IMR-90 (cell line): Measurements from ENCODE around the gene FABP7. TPM values are rescaled to one million over a fixed set of nuclear protein-coding genes. Genes with fewer than 3 reads are reported as not detected.

Source experiments
- ATAC-seq: fragments of 200-7000 bp; cut with Tn5 transposase; 2 replicates; pipeline ENCODE4 v1.9.1; 2020; ENCODE audit warnings: low read depth, mild to moderate bottlenecking, moderate library complexity
- BruUV-seq: library from RNA; stranded (reverse); fragments of 400-500 nt; replicated peaks from 2 replicates; lab custom pipeline; 2021; lab: Mats Ljungman, UMichigan
- CTCF ChIA-PET: fragments of 300-600 bp; formaldehyde crosslinking; extraction: SDS; loops from one replicate; lab custom pipeline; 2021; ENCODE audit warnings: antibody characterized with exemption; lab: Yijun Ruan, JAX
- POLR2A ChIA-PET: fragments of 300-600 bp; sonication (Branson Sonifier 250); formaldehyde crosslinking; loops from one replicate; lab custom pipeline; 2022; ENCODE audit warnings: antibody characterized with exemption; ENCODE audit not compliant: unreplicated experiment; lab: Charles Lee
- DNase-seq: peaks from one replicate; pipeline ENCODE4 v3.0.0; 2013
- H2AFZ ChIP-seq: replicated peaks from 2 replicates; pipeline ENCODE3; 2013; ENCODE audit warnings: low read length, mild to moderate bottlenecking; ENCODE audit not compliant: poor library complexity
- H2AK5ac ChIP-seq: 2 replicates; pipeline ENCODE4 v1.6.1; 2013; ENCODE audit warnings: low read depth, low read length, inconsistent platforms
- H2AK9ac ChIP-seq: replicated peaks from 2 replicates; pipeline ENCODE3; 2013; ENCODE audit warnings: mild to moderate bottlenecking, low read depth, low read length, moderate library complexity; ENCODE audit not compliant: poor library complexity
- H2BK120ac ChIP-seq: 2 replicates; pipeline ENCODE4 v1.6.1; 2013; ENCODE audit warnings: low read depth, low read length, inconsistent platforms
- H2BK15ac ChIP-seq: 3 replicates; pipeline ENCODE4 v1.6.1; 2013; ENCODE audit warnings: low read depth, low read length, inconsistent platforms
- H2BK20ac ChIP-seq: 2 replicates; pipeline ENCODE4 v1.6.1; 2013; ENCODE audit warnings: low read depth, mild to moderate bottlenecking, inconsistent platforms, low read length, moderate library complexity
- H2BK5ac ChIP-seq: 2 replicates; pipeline ENCODE4 v1.6.1; 2013; ENCODE audit warnings: mild to moderate bottlenecking, low read depth, low read length, inconsistent platforms; ENCODE audit not compliant: poor library complexity, severe bottlenecking
- H3K14ac ChIP-seq: replicated peaks from 2 replicates; pipeline ENCODE4 v1.6.1; 2013; ENCODE audit warnings: low read depth, low read length, inconsistent platforms
- H3K18ac ChIP-seq: 2 replicates; pipeline ENCODE4 v1.6.1; 2013; ENCODE audit warnings: low read depth, low read length, control low read depth
- H3K23ac ChIP-seq: 2 replicates; pipeline ENCODE4 v1.6.1; 2013; ENCODE audit warnings: low read depth, low read length, inconsistent platforms
- H3K27ac ChIP-seq: 2 replicates; pipeline ENCODE4 v1.5.1; 2013; ENCODE audit warnings: mild to moderate bottlenecking, control low read depth, low read length; ENCODE audit not compliant: insufficient read depth
- H3K27me3 ChIP-seq: 2 replicates; pipeline ENCODE4 v1.6.1; 2013; ENCODE audit warnings: low read length; ENCODE audit not compliant: control insufficient read depth, insufficient read depth
- H3K36me3 ChIP-seq: 2 replicates; pipeline ENCODE4 v1.6.1; 2013; ENCODE audit warnings: low read length, mixed read lengths; ENCODE audit not compliant: control insufficient read depth, insufficient read depth
- H3K4ac ChIP-seq: 2 replicates; pipeline ENCODE4 v1.6.1; 2013; ENCODE audit warnings: low read depth, low read length, inconsistent platforms
- H3K4me1 ChIP-seq: 2 replicates; pipeline ENCODE4 v1.6.1; 2013; ENCODE audit warnings: low read length, mixed read lengths; ENCODE audit not compliant: control insufficient read depth, insufficient read depth
- H3K4me2 ChIP-seq: 2 replicates; pipeline ENCODE4 v1.6.1; 2013; ENCODE audit warnings: low read depth, mild to moderate bottlenecking, control low read depth, low read length, moderate library complexity
- H3K4me3 ChIP-seq: 2 replicates; pipeline ENCODE4 v1.5.1; 2013; ENCODE audit warnings: low read depth, mild to moderate bottlenecking, control low read depth, low read length, moderate library complexity; ENCODE audit not compliant: insufficient read depth
- H3K56ac ChIP-seq: 2 replicates; pipeline ENCODE4 v1.6.1; 2013; ENCODE audit warnings: low read length, inconsistent platforms; ENCODE audit not compliant: insufficient read depth; ENCODE audit errors: extremely low read depth
- H3K79me1 ChIP-seq, 2 experiments: 2 replicates each; pipeline ENCODE4 v1.6.1; 2013; ENCODE audit warnings: low read length in 2 of 2, inconsistent platforms in 1 of 2, low read depth in 1 of 2
- H3K9ac ChIP-seq: 2 replicates; pipeline ENCODE4 v1.6.1; 2013; ENCODE audit warnings: low read depth, low read length, control low read depth
- H3K9me1 ChIP-seq: 2 replicates; pipeline ENCODE4 v1.6.1; 2013; ENCODE audit warnings: low read length, inconsistent platforms; ENCODE audit not compliant: insufficient read depth
- H3K9me3 ChIP-seq: 2 replicates; pipeline ENCODE4 v1.6.1; 2013; ENCODE audit warnings: low read length; ENCODE audit not compliant: control insufficient read depth, insufficient read depth
- H4K20me1 ChIP-seq: 2 replicates; pipeline ENCODE4 v1.6.1; 2013; ENCODE audit warnings: low read length, inconsistent platforms; ENCODE audit not compliant: insufficient read depth
- H4K5ac ChIP-seq: 2 replicates; pipeline ENCODE4 v1.6.1; 2013; ENCODE audit warnings: mild to moderate bottlenecking, low read depth, low read length, control low read depth
- H4K8ac ChIP-seq, 2 experiments: 2 replicates each; pipeline ENCODE4 v1.6.1; 2013; ENCODE audit warnings: low read depth in 2 of 2, low read length in 2 of 2, control low read depth in 1 of 2, inconsistent platforms in 1 of 2
- H4K91ac ChIP-seq: 2 replicates; pipeline ENCODE4 v1.6.1; 2013; ENCODE audit warnings: low read depth, low read length, inconsistent platforms; ENCODE audit not compliant: insufficient read depth
- MAFK ChIP-seq: IDR thresholded peaks from 2 replicates; pipeline ENCODE4 v1.6.1; 2012; ENCODE audit warnings: low read depth, low read length, improper control_type of control experiment
- RAD21 ChIP-seq: IDR thresholded peaks from 2 replicates; pipeline ENCODE4 v1.6.1; 2012; ENCODE audit warnings: low read length, improper control_type of control experiment
- RCOR1 ChIP-seq: IDR thresholded peaks from 2 replicates; pipeline ENCODE4 v1.6.1; 2012; ENCODE audit warnings: mild to moderate bottlenecking, low read length, improper control_type of control experiment; ENCODE audit not compliant: insufficient replicate concordance
- RFX5 ChIP-seq: IDR thresholded peaks from 2 replicates; pipeline ENCODE4 v1.8.0; 2012; ENCODE audit warnings: low read depth, mild to moderate bottlenecking, low read length, moderate library complexity
- WGBS, 2 experiments: methylation state at CpG; one replicate each; pipeline versions ENCODE4 v1.1.5 to v1.1.7; 2013; ENCODE audit warnings: missing lambda C conversion rate in 2 of 2; ENCODE audit not compliant: insufficient read length in 1 of 2; ENCODE audit errors: extremely low coverage in 2 of 2; 5-methylcytosine and 5-hydroxymethylcytosine counted together
- dilution Hi-C: fragments of 300-500 bp; cut with HindIII; formaldehyde crosslinking; loops from one replicate; pipeline ENCODE4 v1.14.3; 2018; ENCODE audit warnings: low sequenced_read_pairs; ENCODE audit not compliant: unreplicated experiment
- in situ Hi-C: fragments of 300-500 bp; cut with MboI; formaldehyde crosslinking; loops from 3 replicates; pipeline ENCODE4 v1.14.3; 2019; ENCODE audit warnings: low sequenced_read_pairs, inconsistent platforms, mixed read lengths
- intact Hi-C: fragments of 100-400 bp; cut with micrococcal nuclease; formaldehyde crosslinking; loops from 2 replicates; pipeline ENCODE4 v1.10.0; 2022
- polyA plus RNA-seq, 3 experiments: library from polyadenylated mRNA; depleted of rRNA; stranded (reverse); fragments of >200 nt; gene quantifications; 2 replicates each; pipeline ENCODE4 v1.2.3, GENCODE V29; 2012; ENCODE audit warnings: low replicate concordance in 1 of 3
- total RNA-seq: library from RNA; depleted of rRNA; stranded (reverse); fragments of >200 nt; gene quantifications from 2 replicates; pipeline ENCODE4 v1.2.3, GENCODE V29; 2012
- TF ChIP-seq, protein P1 (sequence below): fragments of 150-350 bp; IDR thresholded peaks from 2 replicates; pipeline ENCODE4 v1.6.1; 2017; ENCODE audit warnings: mild to moderate bottlenecking, antibody characterized with exemption, low read length, low read depth
- TF ChIP-seq, protein P2 (sequence below): fragments of 150-350 bp; IDR thresholded peaks from 2 replicates; pipeline ENCODE4 v1.6.1; 2016; ENCODE audit warnings: low read depth, mild to moderate bottlenecking, low read length, moderate library complexity, borderline replicate concordance
- TF ChIP-seq, protein P3 (sequence below): conservative IDR thresholded peaks from 2 replicates; pipeline ENCODE4 v1.5.1; 2012; ENCODE audit warnings: mild to moderate bottlenecking, low read depth, low read length, improper control_type of control experiment

The FABP7 gene
- total and polyA plus RNA-seq, 2 of the 4 experiments (the other 2 are of a cell fraction) = not detected

DNA sequence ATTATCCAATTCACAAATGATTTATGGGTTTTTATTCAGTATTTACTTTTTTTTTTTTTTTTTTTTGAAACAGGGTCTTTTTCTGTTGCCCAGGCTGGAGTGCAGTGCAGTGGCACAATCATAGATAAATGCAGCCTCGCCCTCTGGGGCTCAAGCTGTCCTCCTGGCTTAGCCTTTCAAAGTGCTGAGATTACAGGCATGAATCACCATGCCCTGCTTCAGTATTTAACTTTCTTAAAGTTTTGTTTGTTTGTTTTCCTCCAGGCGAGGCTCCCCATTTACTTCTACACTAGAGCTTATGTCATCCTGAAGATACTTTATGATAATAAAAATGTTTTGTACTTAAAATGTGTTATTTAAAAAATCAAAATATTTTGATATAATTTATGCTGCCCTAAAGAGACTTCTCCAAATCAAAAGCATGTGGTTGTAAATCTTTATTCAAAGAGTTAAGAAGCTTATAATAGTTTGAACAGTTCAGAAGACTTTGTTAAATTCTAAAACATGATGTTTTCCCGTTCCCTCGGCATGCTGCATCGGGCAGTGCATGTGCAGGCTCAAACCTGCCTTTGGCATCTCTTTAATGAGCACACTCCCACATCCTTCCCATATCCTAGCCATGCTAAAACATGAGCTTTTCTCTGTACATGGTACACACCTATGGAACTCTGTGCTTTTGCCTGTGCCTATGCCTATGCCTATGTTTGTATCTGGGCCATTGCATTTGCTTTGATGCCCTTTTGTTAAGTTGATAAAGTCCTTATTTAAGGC, 20.6 kb downstream of the FABP7 start:
- no peak overlapping the region; the same call in 2 of the 3 replicates for H2BK15ac ChIP-seq
- H2BK120ac ChIP-seq = peak overlapping the region; percentile 9; the same call in 1 of the 2 replicates
- no peak overlapping the region for H4K8ac ChIP-seq
- ChIA-PET CTCF (interaction anchor here (0.8 to 1.5 kb wide), 2 partner anchors 10 to 11 kb away, joined by 3 to 4 read pairs; partner anchors contain the start of gene SMPDL3A), POLR2A (interaction anchor here (0.5 kb wide), 1 partner anchor 13 kb away, joined by 3 read pairs; no protein-coding TSS in a partner anchor)
- H3K18ac ChIP-seq = peak overlapping the region; percentile 95
- intact Hi-C loops (no loop called here), dilution Hi-C loops (no loop called here), in situ Hi-C loops (no loop called here)
- 0 out of 2 replicates have a peak overlapping the region, but pooled peaks have one; percentile 6 for H3K23ac ChIP-seq
- H4K20me1 ChIP-seq = no peaks in the 10 kb centered on the region
- no peak overlapping the region for H3K4me2 ChIP-seq
- peak overlapping the region; percentile 94 for H3K27ac ChIP-seq
- H3K27me3 ChIP-seq = no peaks in the 10 kb centered on the region
- H2BK20ac ChIP-seq = peak overlapping the region; percentile 53; the same call in 1 of the 2 replicates
- TF ChIP-seq, protein P1, sequence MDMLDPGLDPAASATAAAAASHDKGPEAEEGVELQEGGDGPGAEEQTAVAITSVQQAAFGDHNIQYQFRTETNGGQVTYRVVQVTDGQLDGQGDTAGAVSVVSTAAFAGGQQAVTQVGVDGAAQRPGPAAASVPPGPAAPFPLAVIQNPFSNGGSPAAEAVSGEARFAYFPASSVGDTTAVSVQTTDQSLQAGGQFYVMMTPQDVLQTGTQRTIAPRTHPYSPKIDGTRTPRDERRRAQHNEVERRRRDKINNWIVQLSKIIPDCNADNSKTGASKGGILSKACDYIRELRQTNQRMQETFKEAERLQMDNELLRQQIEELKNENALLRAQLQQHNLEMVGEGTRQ = no peak
- no peak for TF ChIP-seq MAFK
- TF ChIP-seq, protein P2, sequence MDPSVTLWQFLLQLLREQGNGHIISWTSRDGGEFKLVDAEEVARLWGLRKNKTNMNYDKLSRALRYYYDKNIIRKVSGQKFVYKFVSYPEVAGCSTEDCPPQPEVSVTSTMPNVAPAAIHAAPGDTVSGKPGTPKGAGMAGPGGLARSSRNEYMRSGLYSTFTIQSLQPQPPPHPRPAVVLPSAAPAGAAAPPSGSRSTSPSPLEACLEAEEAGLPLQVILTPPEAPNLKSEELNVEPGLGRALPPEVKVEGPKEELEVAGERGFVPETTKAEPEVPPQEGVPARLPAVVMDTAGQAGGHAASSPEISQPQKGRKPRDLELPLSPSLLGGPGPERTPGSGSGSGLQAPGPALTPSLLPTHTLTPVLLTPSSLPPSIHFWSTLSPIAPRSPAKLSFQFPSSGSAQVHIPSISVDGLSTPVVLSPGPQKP = no peak
- no peak for TF ChIP-seq RAD21
- no peak for TF ChIP-seq RCOR1
- TF ChIP-seq, protein P3, sequence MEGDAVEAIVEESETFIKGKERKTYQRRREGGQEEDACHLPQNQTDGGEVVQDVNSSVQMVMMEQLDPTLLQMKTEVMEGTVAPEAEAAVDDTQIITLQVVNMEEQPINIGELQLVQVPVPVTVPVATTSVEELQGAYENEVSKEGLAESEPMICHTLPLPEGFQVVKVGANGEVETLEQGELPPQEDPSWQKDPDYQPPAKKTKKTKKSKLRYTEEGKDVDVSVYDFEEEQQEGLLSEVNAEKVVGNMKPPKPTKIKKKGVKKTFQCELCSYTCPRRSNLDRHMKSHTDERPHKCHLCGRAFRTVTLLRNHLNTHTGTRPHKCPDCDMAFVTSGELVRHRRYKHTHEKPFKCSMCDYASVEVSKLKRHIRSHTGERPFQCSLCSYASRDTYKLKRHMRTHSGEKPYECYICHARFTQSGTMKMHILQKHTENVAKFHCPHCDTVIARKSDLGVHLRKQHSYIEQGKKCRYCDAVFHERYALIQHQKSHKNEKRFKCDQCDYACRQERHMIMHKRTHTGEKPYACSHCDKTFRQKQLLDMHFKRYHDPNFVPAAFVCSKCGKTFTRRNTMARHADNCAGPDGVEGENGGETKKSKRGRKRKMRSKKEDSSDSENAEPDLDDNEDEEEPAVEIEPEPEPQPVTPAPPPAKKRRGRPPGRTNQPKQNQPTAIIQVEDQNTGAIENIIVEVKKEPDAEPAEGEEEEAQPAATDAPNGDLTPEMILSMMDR = no peak
- TF ChIP-seq RFX5 = no peak
- H3K79me1 ChIP-seq = peaks cover 0 to 7% of the 10 kb centered on the region in 2 experiments; a peak in 3 of 4 replicates
- no peak overlapping the region; the same call in 1 of the 2 replicates for H4K91ac ChIP-seq
- peak overlapping the region; percentile 73 for H3K4ac ChIP-seq
- DNase-seq (peak; percentile 62), ATAC-seq (peak; percentile 54)
- peak overlapping the region; percentile 91 for H4K5ac ChIP-seq
- H2BK5ac ChIP-seq = no peak overlapping the region
- H3K4me3 ChIP-seq = no peak overlapping the region
- H3K36me3 ChIP-seq = peaks cover 35% of the 10 kb centered on the region
- no peak overlapping the region for H2AK9ac ChIP-seq
- WGBS, 2 experiments = 93% methylated on average over 3 of the region's 5 CpGs; no CpG with 5 or more reads in 1 of the 2 experiments
- H3K4me1 ChIP-seq = peaks cover 27% of the 10 kb centered on the region
- no peaks in the 10 kb centered on the region for H3K9me3 ChIP-seq
- peaks cover 13% of the 10 kb centered on the region for H3K9me1 ChIP-seq
- BruUV-seq = no TSS peak
- H3K56ac ChIP-seq = no peak overlapping the region
- peak overlapping the region; percentile 2; the same call in 1 of the 2 replicates for H3K14ac ChIP-seq
- no peak overlapping the region for H2AFZ ChIP-seq
- no peak overlapping the region for H3K9ac ChIP-seq
- peak overlapping the region; percentile 79 for H2AK5ac ChIP-seq
